Hippocampal formation (tissue), 2 donors: ENCODE measurements around the gene WDR64.

Source experiments
- DNase-seq, 2 donors: peaks; one replicate each; lab custom pipeline; 2025; lab: John Stamatoyannopoulos, UW

Gene WDR64

DNA sequence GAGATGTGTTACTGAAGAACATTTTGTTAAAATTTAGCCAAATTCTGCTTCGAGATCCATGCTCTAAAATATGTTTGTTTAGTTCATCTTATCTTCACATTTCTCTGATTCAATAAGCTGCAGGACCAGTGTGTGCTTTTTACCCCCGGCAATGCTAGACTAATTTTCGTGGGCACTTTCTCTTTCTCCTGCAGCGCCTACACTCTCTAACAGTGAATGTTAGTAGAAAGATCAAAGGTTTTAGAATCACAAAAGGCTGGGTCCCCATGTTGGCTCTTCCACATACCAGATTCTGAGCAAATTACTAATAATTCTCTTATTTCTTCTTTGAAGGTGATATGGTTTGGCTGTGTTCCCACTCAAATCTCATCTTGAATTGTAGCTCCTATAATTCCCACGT lies 20.4 kb upstream of the WDR64 start:
- DNase-seq = no peak

DNA sequence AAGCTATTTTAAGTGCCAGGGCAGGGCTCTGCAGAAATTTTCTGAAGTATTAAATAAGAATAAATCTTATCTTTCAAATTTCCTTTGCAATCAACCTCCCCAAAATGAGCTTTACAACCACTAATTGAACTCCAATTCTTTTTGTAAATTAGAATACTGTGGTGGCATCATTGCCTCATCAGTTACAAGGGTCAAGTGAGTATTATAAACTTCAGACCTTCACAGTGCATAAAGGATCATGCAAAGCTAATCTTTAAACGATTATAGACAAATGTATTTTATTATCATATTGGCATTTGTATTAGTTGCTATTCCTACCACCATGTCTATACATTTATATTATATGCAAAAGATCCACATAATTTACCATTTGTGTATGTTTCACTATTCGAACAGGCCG lies 19.1 kb upstream of the WDR64 start:
- DNase-seq = no peak

DNA sequence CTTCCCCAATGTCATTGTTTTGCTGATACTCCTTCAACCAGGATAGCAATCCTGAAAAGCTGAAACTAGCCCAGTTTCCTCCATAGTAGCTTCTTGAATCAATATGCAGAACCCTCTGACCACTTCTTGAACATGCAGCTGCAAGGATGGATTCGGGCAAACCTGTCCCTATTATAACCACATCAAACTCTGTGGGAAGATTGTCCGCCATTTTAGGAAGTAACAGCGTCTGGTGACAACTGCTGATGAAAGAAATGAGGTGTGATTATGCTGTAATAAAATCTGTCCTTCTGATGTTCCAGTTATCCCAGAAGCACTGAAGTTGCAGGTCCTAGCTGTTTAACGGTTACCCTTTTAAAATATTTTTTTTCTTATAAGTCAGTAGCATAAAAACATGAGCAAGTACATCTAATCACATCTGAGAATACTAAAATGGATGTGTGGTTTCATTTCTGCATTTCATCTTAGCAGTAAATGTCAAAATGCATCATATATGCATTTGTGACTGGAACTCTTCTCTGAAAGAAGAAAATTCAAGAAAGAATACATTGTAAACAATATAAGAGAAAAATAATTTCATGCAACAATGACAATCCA lies 16.4 kb upstream of the WDR64 start:
- no peak for DNase-seq

DNA sequence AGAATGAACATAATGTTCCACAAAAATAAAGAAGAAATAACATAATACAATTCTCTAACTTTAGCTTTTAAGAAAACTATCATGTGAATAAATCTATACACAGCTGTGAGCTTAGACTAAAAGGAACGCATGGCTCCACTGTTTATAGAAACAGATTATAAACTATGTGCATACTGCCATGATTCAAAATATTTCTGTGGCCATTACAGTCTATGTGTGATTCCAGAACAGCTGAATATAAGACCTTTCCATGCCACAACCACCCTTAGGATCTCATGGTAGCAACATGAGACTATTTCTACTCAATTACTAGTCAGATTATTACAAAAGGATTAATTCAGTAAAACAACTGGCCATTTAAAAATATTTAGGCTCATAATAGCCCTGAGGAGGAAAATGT lies 15.8 kb upstream of the WDR64 start:
- no peak for DNase-seq

DNA sequence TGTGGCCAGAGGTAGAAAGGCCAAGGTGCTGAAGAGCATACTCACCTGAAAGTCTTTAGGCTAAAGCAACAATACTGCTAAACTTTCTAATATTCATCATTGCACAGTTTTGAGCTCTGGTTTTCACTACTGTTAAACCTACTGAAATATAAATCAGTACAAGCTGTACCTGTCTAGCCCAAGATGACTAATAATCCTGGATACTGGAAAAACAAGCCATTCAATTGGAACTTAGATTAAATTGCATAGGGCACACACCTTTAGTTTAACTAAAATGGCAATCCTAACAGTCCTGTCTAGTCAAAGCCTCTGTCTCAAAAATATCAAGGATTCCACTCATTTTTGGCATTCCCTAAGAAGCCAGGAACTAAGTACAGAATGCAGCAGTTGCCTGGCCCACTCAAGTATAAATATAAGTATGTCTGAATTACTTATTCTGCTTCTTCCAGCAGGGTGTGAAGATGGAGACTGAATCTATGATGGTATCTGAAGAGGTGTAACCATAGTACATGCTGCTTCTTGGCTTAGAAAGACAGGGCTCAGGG lies 15.0 kb upstream of the WDR64 start:
- no peak for DNase-seq

DNA sequence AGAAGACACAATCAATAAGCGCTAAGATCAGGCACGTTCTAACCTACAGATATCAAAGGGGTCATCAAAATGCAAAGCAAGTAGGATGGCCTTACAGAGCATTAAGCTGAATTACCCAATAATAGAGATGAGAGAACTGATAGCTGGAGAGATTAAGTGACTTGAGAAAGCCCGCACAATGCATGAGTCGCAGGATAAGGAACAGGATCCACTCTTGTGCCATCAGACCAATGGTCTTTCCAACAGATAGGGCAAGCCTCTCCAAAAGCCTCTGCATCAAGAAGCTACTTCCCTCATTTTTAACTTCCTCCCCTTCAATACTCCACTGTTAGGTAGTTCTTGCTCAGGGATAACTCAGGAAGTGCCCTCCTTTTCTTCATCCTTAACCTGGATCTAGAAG lies 14.5 kb upstream of the WDR64 start:
- DNase-seq = no peak

DNA sequence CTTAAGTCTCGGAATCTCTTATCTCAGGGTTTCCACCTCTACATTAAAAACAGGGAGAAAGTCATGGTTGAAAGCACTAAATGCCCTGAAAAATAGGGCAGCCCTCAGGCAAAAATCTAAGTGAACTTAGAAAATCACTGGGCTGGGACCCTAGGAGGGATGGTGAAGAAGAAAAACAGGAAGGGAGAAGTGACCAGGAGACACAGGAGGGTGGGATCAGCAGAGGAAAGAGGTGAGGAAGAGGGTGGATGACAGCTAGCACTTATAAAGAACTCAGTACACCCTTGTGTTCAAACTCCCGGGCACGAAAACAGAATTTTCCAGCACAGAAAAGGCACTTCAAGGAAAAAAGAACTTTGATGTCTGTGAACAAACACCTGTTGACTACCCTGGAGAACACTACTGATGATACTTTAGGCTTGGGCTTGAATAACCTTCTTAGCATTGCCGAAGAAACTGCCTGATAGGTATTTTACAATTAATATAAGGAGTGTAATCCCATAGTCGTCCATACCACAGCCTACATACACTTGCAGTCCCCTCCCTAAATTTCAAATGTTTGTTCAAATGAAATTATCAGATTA lies 13.9 kb upstream of the WDR64 start:
- DNase-seq = no peak

DNA sequence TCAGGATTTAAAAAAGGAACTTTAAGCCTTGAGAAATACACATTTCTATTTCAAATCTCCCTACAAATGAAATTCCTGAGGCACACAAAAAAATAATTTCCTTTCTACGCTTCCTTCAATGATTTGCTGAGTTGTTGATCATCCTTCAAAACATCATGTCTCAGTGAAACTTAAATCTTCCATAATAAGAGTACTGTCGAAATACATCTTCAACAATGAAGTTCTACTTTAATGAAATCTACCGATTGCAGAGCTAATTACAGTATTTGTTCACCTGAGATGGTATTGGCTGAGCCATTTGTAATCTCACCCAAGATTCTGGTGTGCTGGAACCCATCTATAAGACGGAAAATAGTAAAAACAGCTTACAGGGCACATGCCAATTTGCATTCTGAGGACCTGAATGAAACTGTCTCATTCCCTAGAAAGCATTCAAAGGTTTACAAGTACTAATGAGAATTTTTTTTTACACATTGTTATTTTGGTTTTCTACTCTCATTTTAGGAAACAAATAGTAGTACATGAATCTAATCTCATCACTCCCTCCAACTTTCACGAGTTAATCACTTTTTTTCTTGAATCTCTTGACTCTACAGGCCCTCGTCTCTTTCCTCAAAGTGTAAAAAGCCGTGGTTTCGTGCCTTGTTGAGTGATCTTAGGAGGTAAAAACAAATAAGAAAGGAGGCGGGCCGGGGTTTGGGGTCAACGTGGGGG lies 13.0 kb upstream of the WDR64 start:
- DNase-seq = no peak

DNA sequence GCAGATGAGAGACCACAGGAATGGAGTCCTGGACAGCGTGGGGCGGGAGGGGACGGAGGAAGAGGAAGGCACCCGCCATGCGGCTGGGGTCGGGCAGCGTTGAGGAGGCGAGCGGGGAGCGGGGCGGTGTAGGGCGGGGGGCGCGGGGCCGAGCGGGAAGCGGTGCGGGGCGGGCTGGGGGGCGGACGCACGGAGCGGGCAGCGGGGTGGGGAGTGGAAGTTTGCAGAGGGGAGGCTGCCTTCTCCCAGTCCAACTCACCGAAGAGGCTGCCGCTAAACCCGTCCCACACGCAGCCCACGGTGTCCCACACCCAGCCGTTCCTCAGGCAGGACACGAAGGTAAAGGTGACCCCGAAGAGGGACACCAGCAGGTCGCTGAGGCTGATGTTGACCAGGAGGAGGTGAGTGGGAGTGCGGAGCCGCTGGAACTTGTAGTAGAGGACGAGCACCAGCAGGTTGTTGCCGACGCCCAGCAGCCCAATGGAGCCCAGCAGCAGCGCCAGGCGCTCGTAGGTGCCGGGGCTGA lies 12.4 kb upstream of the WDR64 start:
- DNase-seq = no peak

DNA sequence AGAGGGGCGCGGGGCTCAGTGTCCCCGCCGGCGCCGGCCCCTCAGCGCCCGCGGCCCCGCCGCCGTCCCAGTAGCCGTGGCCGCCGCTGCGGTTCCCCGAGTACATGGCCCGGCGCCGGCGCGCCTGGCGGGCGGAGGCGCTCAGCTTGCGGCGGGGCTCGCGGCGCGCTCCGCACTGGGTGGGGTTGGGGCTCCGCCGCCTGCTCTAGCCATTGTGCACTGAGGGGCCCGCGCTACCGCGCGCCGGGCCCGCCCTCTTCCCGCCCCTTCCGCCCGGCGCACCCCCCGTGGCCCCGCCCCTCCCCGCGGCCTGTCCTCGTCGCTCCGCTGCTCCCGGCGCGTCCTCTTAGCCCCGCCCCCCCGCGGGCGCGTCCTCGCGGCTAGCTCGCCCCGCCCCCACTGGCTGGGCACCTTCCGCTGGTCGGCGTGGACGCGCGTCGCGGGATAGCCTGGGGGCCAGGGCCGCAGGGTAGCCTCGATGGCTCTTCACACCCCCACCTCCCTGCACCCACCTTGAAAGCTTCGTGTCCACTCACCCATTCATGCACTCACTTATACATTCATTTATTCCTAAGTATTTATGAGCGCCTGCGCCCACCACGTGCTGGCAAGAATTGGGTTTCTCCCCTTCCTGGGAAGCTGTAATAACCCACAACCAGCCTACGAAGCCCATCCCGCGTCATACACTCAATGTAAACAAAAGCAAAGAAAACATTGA lies 11.8 kb upstream of the WDR64 start, which contains the start of the genes CHML and OPN3:
Gene CHML (minus strand): TSS at position 221 of the 718 bp plus-strand sequence. CDS start 4,603 bp downstream, outside the sequence.
Gene OPN3 (minus strand): TSS at position 221 of the 718 bp plus-strand sequence. CDS start 115 bp downstream, at position 106.
- peak; percentile 88 to 89 for DNase-seq

DNA sequence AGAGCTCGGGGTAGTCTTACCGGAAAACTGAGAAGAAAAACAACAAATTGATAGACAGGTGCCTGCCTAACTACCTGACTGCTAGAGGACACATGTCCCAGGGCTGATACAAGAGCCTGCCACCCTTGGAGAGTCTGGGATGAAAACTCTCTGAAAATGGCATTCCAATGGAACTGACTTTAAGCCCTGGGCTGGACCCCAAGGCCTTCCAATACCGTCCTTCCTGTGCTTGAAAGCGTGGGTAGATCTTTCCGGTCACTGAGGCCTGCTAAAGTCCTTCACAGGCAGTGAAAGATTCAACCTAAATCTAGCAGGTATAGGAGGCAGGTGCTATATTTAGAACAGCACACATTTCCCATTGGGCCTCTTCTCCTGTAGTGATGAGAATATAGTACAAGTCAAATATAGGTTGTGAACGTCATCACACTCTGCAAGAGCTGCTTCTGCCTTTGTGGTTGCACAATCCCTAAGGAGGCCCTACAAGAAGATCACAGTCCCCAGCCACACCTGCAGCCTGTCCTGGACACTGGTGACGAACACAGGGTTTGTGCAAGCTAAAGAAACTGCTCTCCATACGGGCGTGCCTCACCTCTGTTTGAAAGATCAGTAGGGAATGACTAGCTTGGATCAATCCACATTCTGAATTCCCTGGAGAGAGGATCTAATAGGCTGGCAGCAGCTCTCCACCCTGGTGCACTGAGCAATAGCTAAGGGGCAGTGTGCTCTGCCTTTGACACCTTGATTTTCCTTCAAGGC lies 11.0 kb upstream of the WDR64 start:
- no peak for DNase-seq

DNA sequence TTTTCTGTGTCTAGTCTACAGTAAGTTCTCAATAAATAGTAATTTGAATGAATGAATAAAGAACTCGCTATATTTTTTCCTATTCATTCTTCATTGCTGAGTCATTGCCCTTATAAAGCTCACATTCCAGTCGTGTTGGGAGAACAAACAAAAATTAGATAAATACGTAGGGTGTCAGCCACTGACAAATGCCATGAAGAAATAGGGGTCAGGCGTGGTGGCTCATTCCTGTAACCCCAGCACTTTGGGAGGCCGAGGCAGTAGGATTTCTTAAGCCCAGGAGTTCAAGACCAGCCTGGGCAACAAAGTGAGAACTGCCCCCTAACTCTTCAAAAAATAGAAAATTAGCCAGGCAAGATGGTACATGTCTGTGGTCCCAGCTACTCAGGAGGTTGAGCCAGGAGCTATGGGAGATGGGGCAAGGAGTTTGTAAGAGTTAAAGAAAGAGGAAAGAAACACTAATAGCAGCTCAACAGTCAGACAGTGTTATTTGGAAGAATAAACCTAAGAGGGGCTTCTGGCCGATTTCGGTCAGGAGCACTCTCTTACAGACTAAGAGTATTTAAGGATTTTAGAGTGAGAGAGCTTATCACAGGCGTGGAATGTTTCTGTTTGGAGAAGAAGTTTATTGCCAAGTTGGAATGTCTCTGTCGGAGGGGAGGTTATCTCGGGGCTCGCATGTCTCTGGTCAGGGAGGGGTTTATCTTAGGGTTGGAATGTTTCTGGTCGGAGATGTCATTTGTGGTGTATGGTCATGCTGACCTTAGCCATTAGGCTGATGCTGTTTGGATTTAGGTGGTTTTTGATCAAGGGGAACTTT lies 10.1 kb upstream of the WDR64 start:
- no peak for DNase-seq

DNA sequence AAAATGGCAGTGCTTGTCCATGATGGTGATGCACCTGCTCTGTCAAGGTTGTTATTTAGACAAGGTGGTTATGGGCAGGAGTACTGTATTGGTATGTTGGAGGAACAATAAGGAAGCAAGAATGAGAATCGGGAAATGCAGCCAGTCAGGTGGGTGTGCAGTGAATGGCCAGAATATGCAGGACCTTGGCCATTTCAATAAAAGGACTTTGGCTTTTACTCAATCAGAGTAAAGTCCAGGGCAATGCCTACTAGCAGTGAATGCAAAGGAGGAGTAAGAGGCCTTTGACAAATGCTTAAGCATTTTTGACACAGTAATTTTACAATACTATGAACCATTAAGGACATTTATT lies 9.5 kb upstream of the WDR64 start:
- no peak for DNase-seq

DNA sequence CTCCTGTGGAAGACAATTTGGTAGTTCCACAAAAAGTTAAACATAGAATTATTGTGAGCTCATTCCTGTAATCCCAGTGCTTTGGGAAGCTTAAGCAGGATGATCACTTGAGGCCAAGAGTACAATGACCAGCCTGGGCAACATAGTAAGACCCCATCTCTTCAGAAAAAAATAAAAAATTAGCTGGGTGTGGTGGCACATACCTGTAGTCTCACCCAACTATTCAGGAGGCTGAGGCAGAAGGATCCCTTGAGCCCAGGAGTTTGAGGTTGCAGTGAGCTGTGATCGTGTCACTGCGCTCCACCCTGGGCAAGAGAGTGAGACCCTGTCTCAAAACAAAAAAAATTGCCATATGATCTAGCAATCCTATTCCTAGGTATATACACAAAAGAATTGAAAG lies 7.8 kb upstream of the WDR64 start:
- DNase-seq = no peak

DNA sequence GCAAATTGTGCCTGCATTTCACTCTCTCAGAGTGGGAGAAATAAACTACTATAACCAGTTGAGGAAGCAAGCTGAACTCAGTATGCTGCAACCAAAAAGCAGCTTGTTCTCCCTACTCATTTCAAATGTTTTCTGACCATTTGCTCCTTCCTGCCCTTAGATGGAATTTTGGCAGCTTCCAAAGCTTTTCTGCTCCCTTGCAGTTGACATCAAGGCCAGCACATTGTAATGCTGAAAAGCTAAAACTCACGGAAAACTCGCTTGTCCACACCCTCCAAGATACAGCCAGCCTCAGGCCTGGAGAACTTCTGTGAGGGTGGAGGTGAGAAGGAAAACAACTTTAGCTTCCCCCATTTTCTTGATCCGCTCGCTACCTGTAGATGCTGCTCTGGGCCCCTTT lies 6.9 kb upstream of the WDR64 start:
- DNase-seq = no peak

DNA sequence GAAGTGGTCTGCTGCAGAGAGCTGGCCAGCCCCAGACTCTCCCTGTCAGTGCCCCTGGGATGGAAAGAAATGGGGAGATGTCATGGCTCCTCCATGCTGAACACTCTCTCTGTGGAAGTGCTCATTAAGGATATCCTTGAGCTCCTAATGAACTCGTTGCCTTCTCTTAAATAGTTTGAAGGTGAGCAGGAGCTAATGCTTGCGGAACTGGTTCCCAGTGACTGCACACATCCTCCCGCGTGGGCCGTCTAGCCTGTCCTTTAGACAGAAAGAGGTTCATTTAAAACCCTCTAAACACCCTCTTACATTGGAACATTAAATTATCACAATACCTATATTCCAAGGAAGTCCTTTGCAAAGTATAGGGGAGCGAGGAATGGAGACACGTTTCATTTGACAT lies 5.9 kb upstream of the WDR64 start:
- no peak for DNase-seq

DNA sequence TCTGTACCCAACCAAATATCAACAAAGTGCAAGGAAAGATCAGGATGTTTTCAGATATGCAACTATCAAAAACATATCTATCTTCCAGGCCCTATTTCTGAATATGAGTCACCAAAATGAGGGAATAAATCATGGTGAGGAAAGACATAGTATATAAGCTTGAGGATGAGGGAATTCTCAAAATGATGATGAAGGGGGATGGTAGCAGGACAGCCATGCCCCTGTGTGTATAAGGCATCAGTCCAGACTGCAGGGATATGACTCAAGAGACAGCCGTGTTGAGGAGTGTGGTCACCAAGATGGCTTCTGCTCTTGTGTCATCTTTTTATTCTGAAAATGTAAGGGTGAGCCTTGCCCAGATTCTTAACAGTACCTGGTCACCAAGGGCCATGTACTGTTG lies 4.4 kb upstream of the WDR64 start:
- DNase-seq = no peak

DNA sequence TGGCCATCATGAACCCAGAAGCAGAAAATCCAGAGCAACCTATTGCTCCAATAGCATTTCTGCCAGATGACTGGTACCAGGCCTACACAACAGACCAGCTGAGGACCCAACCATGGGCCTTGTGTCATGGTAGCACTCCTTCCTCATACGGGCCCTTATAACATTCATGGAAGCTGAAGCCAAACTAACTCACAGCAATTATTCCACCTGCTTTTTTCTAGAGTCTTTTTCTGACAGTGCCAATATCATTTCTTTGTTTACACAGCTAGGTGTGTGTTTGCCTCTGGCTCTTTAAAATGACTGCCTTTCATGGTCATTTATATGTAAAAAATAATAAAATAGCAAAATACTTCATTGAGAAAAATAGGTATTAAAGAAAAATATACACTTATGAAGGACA lies 3.9 kb upstream of the WDR64 start:
- no peak for DNase-seq

DNA sequence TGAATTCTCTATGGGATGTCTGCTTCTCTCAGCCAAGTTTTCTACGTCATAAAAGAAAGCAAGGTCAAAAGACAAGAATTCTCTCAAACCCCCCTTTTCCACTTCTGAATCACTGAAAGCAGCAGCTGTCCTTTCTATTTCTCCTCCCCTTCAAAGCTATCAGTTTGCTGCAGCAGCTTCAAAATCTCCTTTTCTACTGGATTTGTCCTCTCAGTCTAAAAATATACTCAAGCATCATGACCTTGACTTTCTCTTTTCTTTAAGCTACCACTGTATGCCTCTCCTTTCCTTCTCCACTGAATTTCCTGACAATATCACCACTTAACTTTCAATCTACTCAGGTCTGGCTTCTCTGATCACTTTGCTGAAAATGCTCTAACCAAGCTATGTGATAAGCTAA lies 1.9 kb downstream of the WDR64 start:
- no peak for DNase-seq

DNA sequence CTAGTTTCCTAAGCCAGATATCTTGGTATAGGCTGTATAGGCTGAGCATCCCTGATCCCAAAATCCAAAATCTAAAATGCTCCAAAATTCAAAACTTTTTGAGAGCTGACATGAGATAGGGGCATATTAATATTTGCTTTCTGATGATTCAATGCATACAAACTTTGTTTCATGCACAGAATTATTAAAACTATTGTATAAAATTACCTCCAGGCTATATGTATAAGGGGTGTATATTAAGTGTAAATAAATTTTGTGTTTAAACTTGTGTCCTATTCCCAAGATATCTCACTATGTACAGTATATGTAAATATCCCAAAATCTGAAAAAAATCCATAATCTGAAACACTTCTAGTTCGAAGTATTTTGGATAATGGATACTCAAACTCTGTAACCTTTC lies 2.6 kb downstream of the WDR64 start:
- no peak for DNase-seq
